Fibroblast of peridontal ligament (primary cell): Measurements from ENCODE around the gene RSPH10B.
"Not testable (repeated sequence)": the region's sequence is repeated elsewhere in the genome, so short reads cannot be mapped to it uniquely, and the experiment has no call there.

ENCODE experiments used
- DNase-seq: peaks from one replicate; pipeline ENCODE4 v3.0.0-alpha.2; 2010; ENCODE audit errors: extremely low read depth

Gene RSPH10B

GRCh38 chr7:5970347-5970911 lies at the start of gene RSPH10B:
RSPH10B (minus strand) TSS chr7:5970689; CDS start chr7:5967116, 3,573 bp downstream.
- not testable (repeated sequence) for DNase-seq

- no peak for DNase-seq
These were observed 46.1 kb upstream of the RSPH10B start for GRCh38 chr7:6016653-6016966.

GRCh38 chr7:6015917-6016652 lies 45.6 kb upstream of the RSPH10B start:
- peak; percentile 100 for DNase-seq

- DNase-seq = no peak
These were observed 42.0 kb upstream of the RSPH10B start for GRCh38 chr7:6012355-6013104.

GRCh38 chr7:6011541-6011940 lies 41.1 kb upstream of the RSPH10B start:
- DNase-seq = no peak

- DNase-seq = not testable (repeated sequence)
These were observed 39.9 kb upstream of the RSPH10B start for GRCh38 chr7:6010370-6010769.

GRCh38 chr7:6008668-6009611 lies 38.5 kb upstream of the RSPH10B start, which contains the start of the genes AIMP2 and PMS2:
AIMP2 (plus strand) TSS chr7:6009272; CDS start chr7:6009364, 92 bp downstream.
PMS2 (minus strand) TSS chr7:6009049; CDS start chr7:6009019, 30 bp downstream.
- DNase-seq = peak; percentile 98

- DNase-seq = not testable (repeated sequence)
These were observed 37.5 kb upstream of the RSPH10B start for GRCh38 chr7:6007835-6008590.

- no peak for DNase-seq
These were observed 36.9 kb upstream of the RSPH10B start for GRCh38 chr7:6007386-6007785.

GRCh38 chr7:5997210-5997808 lies 26.8 kb upstream of the RSPH10B start:
- DNase-seq = peak; percentile 81

GRCh38 chr7:5987061-5987460 lies 16.6 kb upstream of the RSPH10B start:
- DNase-seq = not testable (repeated sequence)

GRCh38 chr7:5979680-5980314 lies 9.3 kb upstream of the RSPH10B start:
- DNase-seq = not testable (repeated sequence)

- DNase-seq = not testable (repeated sequence)
These were observed 3.1 kb upstream of the RSPH10B start for GRCh38 chr7:5973580-5973979.

GRCh38 chr7:5963810-5964209 lies 6.7 kb downstream of the RSPH10B start:
- DNase-seq = not testable (repeated sequence)

- DNase-seq = not testable (repeated sequence)
These were observed 7.3 kb downstream of the RSPH10B start for GRCh38 chr7:5963205-5963604.

- DNase-seq = not testable (repeated sequence)
These were observed 35.5 kb downstream of the RSPH10B start for GRCh38 chr7:5934945-5935450.

GRCh38 chr7:5931905-5932644 lies 38.4 kb downstream of the RSPH10B start:
- peak; percentile 54 for DNase-seq

- DNase-seq = not testable (repeated sequence)
These were observed 39.2 kb downstream of the RSPH10B start for GRCh38 chr7:5931250-5931649.

GRCh38 chr7:5930290-5930689 lies 40.2 kb downstream of the RSPH10B start:
- DNase-seq = not testable (repeated sequence)
